ENCODE measurements around the gene ADAMTS12. TPM values are rescaled to one million over a fixed set of nuclear protein-coding genes. Genes with fewer than 3 reads are reported as not detected.

ADAMTS12 gene
- total RNA-seq, 1 experiment from 2014 or later, result not detected

GRCh38 chr5:33817301-33817700 is 74.5 kb downstream of the ADAMTS12 start:
- intact Hi-C loops (cut with micrococcal nuclease), result no loop called here
- H3K36me3 Mint-ChIP-seq (ENCODE audit: insufficient read depth, unreplicated experiment), result no peaks in the 10 kb centered on the region
- H3K27me3 Mint-ChIP-seq (ENCODE audit: insufficient read depth, unreplicated experiment), result no peaks in the 10 kb centered on the region
- no peaks in the 10 kb centered on the region for H3K4me1 Mint-ChIP-seq (ENCODE audit: insufficient read depth, unreplicated experiment)
- no peak overlapping the region for H3K27ac Mint-ChIP-seq (ENCODE audit: low read depth, unreplicated experiment)
- no peak for DNase-seq (ENCODE audit: unreplicated experiment)
- peaks cover 9% of the 10 kb centered on the region for H3K9me3 Mint-ChIP-seq (ENCODE audit: unreplicated experiment)
- no peak overlapping the region for H3K4me3 Mint-ChIP-seq (ENCODE audit: unreplicated experiment)
- TF ChIP-seq, protein P1, sequence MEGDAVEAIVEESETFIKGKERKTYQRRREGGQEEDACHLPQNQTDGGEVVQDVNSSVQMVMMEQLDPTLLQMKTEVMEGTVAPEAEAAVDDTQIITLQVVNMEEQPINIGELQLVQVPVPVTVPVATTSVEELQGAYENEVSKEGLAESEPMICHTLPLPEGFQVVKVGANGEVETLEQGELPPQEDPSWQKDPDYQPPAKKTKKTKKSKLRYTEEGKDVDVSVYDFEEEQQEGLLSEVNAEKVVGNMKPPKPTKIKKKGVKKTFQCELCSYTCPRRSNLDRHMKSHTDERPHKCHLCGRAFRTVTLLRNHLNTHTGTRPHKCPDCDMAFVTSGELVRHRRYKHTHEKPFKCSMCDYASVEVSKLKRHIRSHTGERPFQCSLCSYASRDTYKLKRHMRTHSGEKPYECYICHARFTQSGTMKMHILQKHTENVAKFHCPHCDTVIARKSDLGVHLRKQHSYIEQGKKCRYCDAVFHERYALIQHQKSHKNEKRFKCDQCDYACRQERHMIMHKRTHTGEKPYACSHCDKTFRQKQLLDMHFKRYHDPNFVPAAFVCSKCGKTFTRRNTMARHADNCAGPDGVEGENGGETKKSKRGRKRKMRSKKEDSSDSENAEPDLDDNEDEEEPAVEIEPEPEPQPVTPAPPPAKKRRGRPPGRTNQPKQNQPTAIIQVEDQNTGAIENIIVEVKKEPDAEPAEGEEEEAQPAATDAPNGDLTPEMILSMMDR (IDR thresholded peaks at IDR 0.05; ENCODE audit: unreplicated experiment), result no peak
- ChIA-PET CTCF (interaction anchor here (0.5 kb wide), 1 partner anchor 88 kb away, joined by 3 read pairs; no protein-coding TSS in a partner anchor), POLR2A (no interaction called here)
- BruUV-seq (replicated peaks), result no TSS peak

GRCh38 chr5:33816791-33817190 is 75.0 kb downstream of the ADAMTS12 start:
- no peak for DNase-seq (ENCODE audit: unreplicated experiment)
- Mint-ChIP-seq H3K27ac (ENCODE audit: low read depth, unreplicated experiment) (no peak overlapping the region), H3K4me3 (ENCODE audit: unreplicated experiment) (no peak overlapping the region), H3K4me1 (ENCODE audit: insufficient read depth, unreplicated experiment) (no peaks in the 10 kb centered on the region), H3K36me3 (ENCODE audit: insufficient read depth, unreplicated experiment) (no peaks in the 10 kb centered on the region), H3K9me3 (ENCODE audit: unreplicated experiment) (peaks cover 4% of the 10 kb centered on the region), H3K27me3 (ENCODE audit: insufficient read depth, unreplicated experiment) (no peaks in the 10 kb centered on the region)
- TF ChIP-seq, protein P1 (IDR thresholded peaks at IDR 0.05; ENCODE audit: unreplicated experiment), result no peak
- POLR2A ChIA-PET, result no interaction called here
- intact Hi-C loops (cut with micrococcal nuclease), result no loop called here
- BruUV-seq (replicated peaks), result no TSS peak
- CTCF ChIA-PET, result no interaction called here

DNA sequence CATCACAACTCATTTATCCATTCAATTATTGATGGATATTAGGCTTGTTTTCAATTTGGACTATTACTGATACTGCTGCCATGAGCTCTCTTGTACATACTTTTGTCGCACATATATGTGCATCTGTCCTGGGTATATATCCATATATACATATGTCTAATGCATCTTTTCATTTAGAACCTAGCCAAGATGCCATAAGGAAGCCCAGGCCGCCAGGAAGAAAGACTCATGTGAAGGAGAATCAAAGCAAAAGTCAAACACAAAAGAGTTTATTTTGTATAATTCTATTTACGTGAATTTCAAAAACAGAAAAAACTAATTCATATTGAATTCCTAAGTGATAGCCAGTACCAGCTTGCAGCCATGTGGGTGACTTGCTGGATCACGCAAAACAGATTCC is 79.0 kb downstream of the ADAMTS12 start:
- Mint-ChIP-seq H3K4me1 (ENCODE audit: insufficient read depth, unreplicated experiment) (no peaks in the 10 kb centered on the region), H3K4me3 (ENCODE audit: unreplicated experiment) (no peak overlapping the region), H3K27ac (ENCODE audit: low read depth, unreplicated experiment) (no peak overlapping the region), H3K9me3 (ENCODE audit: unreplicated experiment) (peaks cover 8% of the 10 kb centered on the region), H3K27me3 (ENCODE audit: insufficient read depth, unreplicated experiment) (no peaks in the 10 kb centered on the region), H3K36me3 (ENCODE audit: insufficient read depth, unreplicated experiment) (no peaks in the 10 kb centered on the region)
- no peak for DNase-seq (ENCODE audit: unreplicated experiment)
- ChIA-PET CTCF (interaction anchor here (0.6 to 1.0 kb wide), 2 partner anchors 65 to 150 kb away, joined by 3 read pairs; no protein-coding TSS in a partner anchor), POLR2A (no interaction called here)
- no TSS peak for BruUV-seq (replicated peaks)
- TF ChIP-seq, protein P1 (IDR thresholded peaks at IDR 0.05; ENCODE audit: unreplicated experiment), result no peak
- intact Hi-C loops (cut with micrococcal nuclease), result no loop called here

DNA sequence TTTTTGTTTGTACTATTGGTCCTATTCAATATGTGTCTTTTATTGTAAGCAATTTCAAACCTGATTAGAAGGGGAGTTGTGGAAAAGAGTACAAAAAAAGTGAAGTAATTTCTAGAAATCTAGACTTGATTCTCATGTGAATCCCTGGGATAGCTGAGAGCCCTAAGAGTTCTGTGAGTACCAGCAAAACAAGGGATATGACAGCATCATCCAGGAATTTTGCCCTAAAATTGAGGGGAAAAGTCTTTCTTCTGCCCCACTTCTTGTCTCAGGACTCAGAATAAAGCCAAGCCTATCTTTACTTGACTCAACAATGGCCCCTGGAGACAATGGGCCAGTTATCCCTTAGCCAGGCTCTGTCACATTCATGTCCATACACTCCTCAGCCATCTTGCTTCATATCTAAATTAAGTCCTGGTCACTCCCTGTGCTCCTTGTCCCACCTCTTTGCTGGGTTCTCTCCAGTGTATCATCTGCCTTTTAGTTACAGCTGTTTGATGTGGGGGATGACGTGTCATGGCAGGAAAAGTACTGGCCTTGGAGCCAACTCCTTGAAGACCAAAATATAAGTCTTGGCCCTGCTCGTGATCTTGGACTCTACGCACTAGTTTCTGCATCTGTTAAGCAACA is 81.2 kb downstream of the ADAMTS12 start:
- H3K4me1 Mint-ChIP-seq (ENCODE audit: insufficient read depth, unreplicated experiment), result no peaks in the 10 kb centered on the region
- intact Hi-C loops (cut with micrococcal nuclease), result no loop called here
- ChIA-PET POLR2A (interaction anchor here (0.6 kb wide), 1 partner anchor 117 kb away, joined by 3 read pairs; no protein-coding TSS in a partner anchor), CTCF (no interaction called here)
- peaks cover 8% of the 10 kb centered on the region for H3K9me3 Mint-ChIP-seq (ENCODE audit: unreplicated experiment)
- H3K36me3 Mint-ChIP-seq (ENCODE audit: insufficient read depth, unreplicated experiment), result no peaks in the 10 kb centered on the region
- DNase-seq (ENCODE audit: unreplicated experiment), result no peak
- no peak overlapping the region for H3K4me3 Mint-ChIP-seq (ENCODE audit: unreplicated experiment)
- TF ChIP-seq, protein P1 (IDR thresholded peaks at IDR 0.05; ENCODE audit: unreplicated experiment), result no peak
- no peak overlapping the region for H3K27ac Mint-ChIP-seq (ENCODE audit: low read depth, unreplicated experiment)
- H3K27me3 Mint-ChIP-seq (ENCODE audit: insufficient read depth, unreplicated experiment), result no peaks in the 10 kb centered on the region
- BruUV-seq (replicated peaks), result no TSS peak
